HCT116 (cell line): ENCODE results near the gene CWC27.

Source experiments
- ATF3 ChIP-seq: IDR thresholded peaks from 2 replicates; pipeline ENCODE4 v1.6.1; 2012
- CEBPB ChIP-seq: IDR thresholded peaks from 2 replicates; pipeline ENCODE4 v1.6.1; 2012; ENCODE audit warnings: low read depth
- CTCF ChIP-seq, 3 experiments: fragments of 200-600 bp in 1 of 3; sonication (generic) in 1 of 3; IDR thresholded peaks in 2 of 3; conservative IDR thresholded peaks in 1 of 3; 2 replicates each; pipeline ENCODE4 v1.5.1; 2012 to 2017; ENCODE audit warnings: low read depth in 2 of 3, low read length in 2 of 3, antibody characterized with exemption in 1 of 3, borderline replicate concordance in 1 of 3, control low read depth in 1 of 3, mild to moderate bottlenecking in 1 of 3, mixed read lengths in 1 of 3, mixed run types in 1 of 3, moderate library complexity in 1 of 3; ENCODE audit not compliant: insufficient read depth in 1 of 3
- EZH2 ChIP-seq: fragments of 200-600 bp; sonication (generic); IDR thresholded peaks from 2 replicates; pipeline ENCODE4 v1.6.1; 2017; ENCODE audit warnings: antibody characterized with exemption, mixed run types
- EZH2phosphoT487 ChIP-seq: fragments of 200-600 bp; IDR thresholded peaks from 2 replicates; pipeline ENCODE4 v1.6.1; 2018; ENCODE audit warnings: antibody characterized with exemption, borderline replicate concordance
- POLR2A ChIP-seq: IDR thresholded peaks from 2 replicates; pipeline ENCODE4 v1.7.0; 2011; ENCODE audit warnings: borderline replicate concordance; ENCODE audit not compliant: insufficient read depth, insufficient read length; ENCODE audit errors: extremely low read depth
- POLR2AphosphoS5 ChIP-seq: IDR thresholded peaks from 2 replicates; pipeline ENCODE4 v1.6.1; 2011; ENCODE audit warnings: mild to moderate bottlenecking, low read depth, low read length, moderate library complexity
- RAD21 ChIP-seq: IDR thresholded peaks from 2 replicates; pipeline ENCODE4 v1.6.1; 2012; ENCODE audit warnings: low read depth, mild to moderate bottlenecking
- REST ChIP-seq: IDR thresholded peaks from 2 replicates; pipeline ENCODE4 v1.6.1; 2012; ENCODE audit warnings: low read depth
- SP1 ChIP-seq: IDR thresholded peaks from 2 replicates; pipeline ENCODE4 v1.6.1; 2012; ENCODE audit warnings: low read depth
- YY1 ChIP-seq: IDR thresholded peaks from 2 replicates; pipeline ENCODE4 v1.6.1; 2011; ENCODE audit warnings: low read length, low read depth, moderate library complexity, mild to moderate bottlenecking; ENCODE audit not compliant: insufficient replicate concordance; ENCODE audit errors: extremely low read depth

GRCh38 chr5:64874753-64875152 lies 106.0 kb downstream of the CWC27 start:
- TF ChIP-seq ATF3 = no peak
- TF ChIP-seq CTCF (IDR thresholded peaks at IDR 0.05 in 2 of 3, conservative IDR thresholded peaks at IDR 0.05 in 1 of 3; ENCODE audit: borderline replicate concordance in 1 of 3, insufficient read depth in 1 of 3, low read depth in 2 of 3, low read length in 2 of 3) = no peak
- TF ChIP-seq EZH2 = no peak
- no peak for TF ChIP-seq REST
- no peak for TF ChIP-seq YY1
- no peak for TF ChIP-seq POLR2A
- no peak for TF ChIP-seq RAD21
- no peak for TF ChIP-seq SP1
- no peak for TF ChIP-seq EZH2phosphoT487
- TF ChIP-seq CEBPB = no peak
- TF ChIP-seq POLR2AphosphoS5 = no peak
